ENCODE data around the gene CLEC4C. TPM values are rescaled to one million over a fixed set of nuclear protein-coding genes. Genes with fewer than 3 reads are reported as not detected.
"Not testable (repeated sequence)": the region's sequence is repeated elsewhere in the genome, so short reads cannot be mapped to it uniquely, and the experiment has no call there.

Gene CLEC4C, protein sequence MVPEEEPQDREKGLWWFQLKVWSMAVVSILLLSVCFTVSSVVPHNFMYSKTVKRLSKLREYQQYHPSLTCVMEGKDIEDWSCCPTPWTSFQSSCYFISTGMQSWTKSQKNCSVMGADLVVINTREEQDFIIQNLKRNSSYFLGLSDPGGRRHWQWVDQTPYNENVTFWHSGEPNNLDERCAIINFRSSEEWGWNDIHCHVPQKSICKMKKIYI
- total RNA-seq (2014; rRNA removed; shearing (Covaris generic)), result not detected in 2 replicates

DNA sequence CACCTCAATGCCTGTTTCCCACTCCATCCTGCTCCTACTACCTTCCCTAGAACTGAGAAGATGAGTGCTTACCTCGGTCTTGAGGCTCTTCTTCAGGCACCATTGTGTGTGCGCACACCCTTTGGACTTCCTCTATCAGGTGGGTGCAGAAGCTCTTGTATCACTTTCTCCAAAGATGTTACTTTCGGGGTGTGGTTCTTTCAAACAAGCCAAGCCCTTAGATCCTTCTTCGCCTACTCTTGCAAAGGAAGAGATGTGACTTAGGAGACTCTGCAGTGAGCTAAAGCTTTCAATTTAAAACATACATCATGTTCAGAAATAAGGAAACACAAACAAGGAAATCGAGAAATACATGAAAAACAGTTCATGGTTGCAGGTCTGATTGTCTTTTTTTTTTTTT is at the start of gene CLEC4C:
Gene CLEC4C, minus strand, starts transcription at position 130 of the 400 bp plus-strand sequence. Its CDS starts 27 bp downstream, at position 103.
- no peak for DNase-seq (ENCODE audit: low spot score)
- in situ Hi-C loops (cut with HindIII; ENCODE audit: low sequenced_read_pairs), result no loop called here

DNA sequence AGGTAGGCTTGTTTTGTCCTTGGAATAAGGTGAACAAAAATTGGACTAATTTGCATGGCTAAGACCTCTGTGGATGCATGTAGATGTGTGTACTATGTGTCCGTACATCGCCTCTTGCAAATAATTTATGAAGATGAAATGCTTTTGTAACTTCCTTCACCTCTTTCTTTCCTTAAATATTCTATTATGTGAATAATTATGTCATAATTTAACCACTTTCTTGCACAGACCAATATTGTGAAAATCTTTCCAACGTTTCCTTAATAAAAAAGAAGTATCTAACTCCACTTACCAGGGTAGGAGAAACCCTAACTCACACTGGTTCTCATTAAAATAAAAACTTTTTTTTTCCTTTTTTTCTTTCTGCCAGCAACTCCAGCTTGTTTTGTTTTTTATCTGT is 46.0 kb upstream of the CLEC4C start:
- in situ Hi-C loops (cut with HindIII; ENCODE audit: low sequenced_read_pairs), result no loop called here
- no peak for DNase-seq (ENCODE audit: low spot score)

DNA sequence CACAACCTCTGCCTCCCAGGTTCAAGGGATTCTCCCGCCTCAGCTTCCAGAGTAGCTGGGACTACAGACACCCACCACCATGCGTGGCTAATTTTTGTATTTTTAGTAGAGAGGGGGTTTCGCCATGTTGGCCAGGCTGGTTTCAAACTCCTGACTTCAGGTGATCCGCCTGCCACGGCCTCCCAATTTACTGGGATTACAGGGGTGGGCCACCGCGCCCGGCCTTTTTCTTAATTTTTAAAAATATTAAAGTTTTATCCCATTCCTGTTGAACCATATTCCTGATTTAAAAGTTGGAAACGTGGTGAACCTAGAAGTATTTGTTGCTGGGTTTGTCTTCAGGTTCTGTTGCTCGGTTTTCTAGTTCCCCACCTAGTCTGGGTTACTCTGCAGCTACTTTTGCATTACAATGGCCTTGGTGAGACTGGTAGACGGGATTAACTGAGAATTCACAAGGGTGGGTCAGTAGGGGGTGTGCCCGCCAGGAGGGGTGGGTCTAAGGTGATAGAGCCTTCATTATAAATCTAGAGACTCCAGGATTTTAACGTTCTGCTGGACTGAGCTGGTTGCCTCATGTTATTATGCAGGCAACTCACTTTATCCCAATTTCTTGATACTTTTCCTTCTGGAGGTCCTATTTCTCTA is 41.8 kb upstream of the CLEC4C start, which contains the start of gene NANOG:
Gene NANOG, plus strand, starts transcription at position 519 of the 645 bp plus-strand sequence. CDS start 213 bp downstream, outside the sequence.
- DNase-seq (ENCODE audit: low spot score); in situ Hi-C loops (cut with HindIII; ENCODE audit: low sequenced_read_pairs): not testable (repeated sequence)

DNA sequence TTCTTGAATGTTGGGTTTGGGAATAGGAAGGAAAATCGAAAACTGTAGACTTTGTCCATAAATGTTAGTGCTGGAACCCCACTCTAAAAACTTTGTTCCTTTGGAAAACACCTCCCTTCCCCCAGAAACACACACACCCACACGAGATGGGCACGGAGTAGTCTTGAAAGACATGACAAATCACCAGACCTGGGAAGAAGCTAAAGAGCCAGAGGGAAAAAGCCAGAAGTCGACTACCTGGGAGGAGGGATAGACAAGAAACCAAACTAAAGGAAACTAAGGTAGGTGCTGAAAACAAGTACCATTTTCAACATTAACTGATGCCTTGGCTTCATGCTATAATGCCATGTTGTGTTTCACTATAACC is 41.1 kb upstream of the CLEC4C start:
- in situ Hi-C loops (cut with HindIII; ENCODE audit: low sequenced_read_pairs), result no loop called here
- DNase-seq (ENCODE audit: low spot score), result no peak

DNA sequence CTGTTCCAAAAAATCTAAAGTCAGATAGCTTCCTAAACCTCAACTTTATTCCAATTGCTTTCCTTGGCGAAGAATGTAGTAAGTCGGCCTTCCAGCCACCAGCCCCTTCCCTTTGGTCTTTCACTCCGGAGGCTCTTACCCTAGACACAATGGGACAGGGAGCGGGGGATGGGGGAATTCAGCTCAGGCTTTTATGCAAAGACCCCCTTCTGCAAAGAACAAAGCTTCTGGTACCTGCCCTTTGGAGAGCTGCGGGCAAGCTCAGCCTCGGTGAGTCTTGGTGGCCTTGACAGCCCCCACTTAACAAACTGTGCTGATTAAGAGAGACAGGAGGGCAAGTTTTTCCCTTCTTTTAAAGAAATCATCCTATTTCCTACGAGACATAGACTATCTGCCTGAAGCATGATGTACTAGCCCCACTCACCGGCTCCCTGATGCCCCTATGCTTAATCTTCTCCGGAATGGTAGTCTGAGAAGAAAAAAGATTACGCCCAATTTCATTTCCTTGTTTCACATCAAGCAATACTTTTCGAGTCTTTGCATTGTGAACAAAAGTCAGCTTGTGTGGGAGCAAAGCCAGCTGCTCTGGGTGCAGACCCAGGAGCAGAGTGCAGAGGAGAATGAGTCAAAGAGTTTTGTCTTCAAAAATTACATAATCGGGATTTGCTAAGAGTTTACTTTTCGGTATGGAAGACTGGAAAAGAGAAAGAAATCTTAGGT is 40.6 kb upstream of the CLEC4C start:
- DNase-seq (ENCODE audit: low spot score), result no peak
- in situ Hi-C loops (cut with HindIII; ENCODE audit: low sequenced_read_pairs), result no loop called here

DNA sequence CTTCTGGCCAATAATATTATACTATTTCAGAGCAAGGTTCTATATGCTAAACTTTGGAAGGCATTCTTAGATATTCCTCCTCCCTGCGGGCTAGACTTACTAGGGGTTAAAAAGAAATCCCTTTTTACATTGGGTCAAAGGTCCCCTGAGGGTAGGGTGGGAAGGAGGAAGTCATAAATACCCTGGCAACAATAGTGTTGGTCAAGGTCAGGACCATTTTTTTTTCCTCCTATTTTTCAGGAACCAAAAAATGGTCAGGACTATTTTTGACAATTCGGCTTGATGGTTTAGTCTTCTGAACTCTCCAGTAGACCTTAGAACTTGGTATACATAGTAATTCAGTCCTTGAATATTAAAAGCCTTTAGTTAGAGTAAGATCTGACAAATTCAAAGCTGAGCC is 37.5 kb upstream of the CLEC4C start:
- DNase-seq (ENCODE audit: low spot score), result no peak
- in situ Hi-C loops (cut with HindIII; ENCODE audit: low sequenced_read_pairs), result no loop called here

DNA sequence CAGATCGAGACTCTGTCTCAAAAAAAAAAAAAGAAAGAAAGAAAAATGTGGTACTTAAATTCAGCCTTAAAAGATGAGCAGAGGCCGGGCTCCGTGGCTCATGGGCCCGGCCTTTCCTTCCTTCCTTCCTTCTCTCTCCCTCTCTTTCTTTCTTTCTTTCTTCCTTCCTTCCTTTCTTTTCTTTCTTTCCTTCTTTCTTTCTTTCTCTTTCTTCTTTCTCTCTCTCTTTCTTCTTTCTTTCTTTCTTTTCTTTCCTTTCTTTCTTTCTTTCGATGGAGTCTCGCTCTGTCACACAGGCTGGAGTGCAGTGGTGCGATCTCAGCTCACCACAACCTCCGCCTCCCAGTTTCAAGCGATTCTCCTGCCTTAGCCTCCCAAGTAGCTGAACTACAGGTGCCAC is 36.3 kb upstream of the CLEC4C start:
- in situ Hi-C loops (cut with HindIII; ENCODE audit: low sequenced_read_pairs); DNase-seq (ENCODE audit: low spot score): not testable (repeated sequence)

DNA sequence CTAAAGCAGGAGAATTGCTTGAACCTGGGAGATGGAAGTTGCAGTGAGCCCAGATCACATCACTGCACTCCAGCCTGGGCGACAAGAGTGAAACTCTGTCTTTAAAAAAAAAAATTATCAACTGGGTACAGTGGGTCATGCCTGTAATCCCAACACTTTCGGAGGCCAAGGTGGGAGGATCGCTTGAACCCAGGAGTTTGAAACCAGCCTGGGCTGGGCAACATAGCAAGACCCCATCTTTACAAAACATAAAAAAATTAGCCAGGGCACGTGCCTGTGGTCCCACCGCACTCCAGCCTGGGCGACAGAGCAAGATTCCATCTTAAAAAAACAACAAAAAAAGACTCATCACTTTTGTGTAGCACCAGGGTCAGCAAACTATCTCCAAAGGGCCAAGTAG is 34.9 kb upstream of the CLEC4C start:
- no peak for DNase-seq (ENCODE audit: low spot score)
- in situ Hi-C loops (cut with HindIII; ENCODE audit: low sequenced_read_pairs), result no loop called here

DNA sequence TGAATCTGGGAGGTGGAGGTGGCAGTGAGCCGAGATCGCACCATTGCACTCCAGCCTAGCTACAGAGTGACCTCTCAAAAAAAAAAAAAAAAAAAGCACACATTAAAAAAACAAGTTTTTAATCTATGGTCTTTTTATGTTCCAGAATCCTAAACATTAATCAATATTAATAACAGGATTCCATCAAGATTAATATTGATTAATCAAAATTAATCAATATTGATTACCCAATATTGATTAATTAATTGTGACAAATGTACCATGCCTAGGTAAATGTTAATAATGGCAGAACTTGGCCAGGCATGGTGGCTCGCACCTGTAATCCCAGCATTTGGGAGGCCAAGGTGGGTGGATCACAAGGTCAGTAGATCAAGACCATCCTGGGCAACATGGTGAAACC is 34.1 kb upstream of the CLEC4C start:
- in situ Hi-C loops (cut with HindIII; ENCODE audit: low sequenced_read_pairs), result no loop called here
- DNase-seq (ENCODE audit: low spot score), result no peak

DNA sequence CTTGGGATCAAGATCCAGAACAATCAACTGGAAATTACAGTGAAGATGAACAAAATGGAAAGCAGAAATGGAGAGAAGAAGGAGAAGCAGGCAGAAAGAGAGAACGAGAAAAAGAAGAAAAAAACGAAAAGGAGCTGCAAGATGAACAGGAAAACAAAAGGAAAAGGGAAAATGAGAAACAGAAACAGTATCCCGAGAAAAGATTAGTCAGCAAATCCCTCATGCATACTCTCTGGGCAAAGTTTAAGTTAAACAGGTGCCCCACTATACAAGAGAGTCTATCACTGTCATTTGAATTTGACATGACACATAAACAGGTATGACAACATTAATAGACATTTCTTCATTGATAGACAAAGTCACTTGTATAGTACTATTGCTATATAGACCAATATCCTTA is 22.8 kb upstream of the CLEC4C start:
- in situ Hi-C loops (cut with HindIII; ENCODE audit: low sequenced_read_pairs), result no loop called here
- no peak for DNase-seq (ENCODE audit: low spot score)

DNA sequence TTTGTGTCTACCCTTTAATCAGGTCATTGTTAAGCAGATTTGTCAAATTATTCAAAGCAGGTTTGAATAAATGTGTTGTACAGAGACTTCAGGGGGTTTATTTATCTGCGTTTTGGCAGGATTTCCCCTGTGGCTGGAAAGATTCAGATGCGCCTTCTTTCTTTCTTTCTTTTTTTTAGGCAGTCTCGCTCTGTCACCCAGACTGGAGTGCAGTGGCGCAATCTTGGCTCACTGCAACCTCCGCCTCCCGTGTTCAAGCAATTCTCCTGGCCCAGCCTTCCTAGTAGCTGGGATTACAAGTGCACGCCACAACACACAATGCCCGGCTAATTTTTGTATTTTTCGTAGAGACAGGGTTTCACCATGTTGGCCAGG is 11.6 kb upstream of the CLEC4C start:
- no peak for DNase-seq (ENCODE audit: low spot score)
- in situ Hi-C loops (cut with HindIII; ENCODE audit: low sequenced_read_pairs), result no loop called here

DNA sequence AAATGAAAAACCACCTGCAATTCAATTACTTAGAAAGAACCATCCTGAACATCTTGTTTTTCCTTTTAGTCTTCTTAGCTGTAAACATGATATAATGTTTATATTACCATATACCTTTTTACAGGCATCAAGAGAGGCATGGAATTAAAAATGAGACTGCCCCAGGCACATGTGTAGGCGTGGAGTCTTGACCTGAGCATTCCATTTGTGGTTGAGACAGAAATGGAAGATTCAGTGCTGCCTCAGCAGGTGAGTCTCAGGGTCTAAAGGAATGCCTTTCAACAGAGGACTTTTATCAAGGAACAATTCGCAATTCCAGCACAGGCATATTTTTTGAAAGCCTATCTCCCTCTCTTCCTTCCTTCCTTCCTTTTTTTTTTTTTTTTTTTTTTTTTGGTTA is 9.8 kb upstream of the CLEC4C start:
- in situ Hi-C loops (cut with HindIII; ENCODE audit: low sequenced_read_pairs), result no loop called here
- no peak for DNase-seq (ENCODE audit: low spot score)

DNA sequence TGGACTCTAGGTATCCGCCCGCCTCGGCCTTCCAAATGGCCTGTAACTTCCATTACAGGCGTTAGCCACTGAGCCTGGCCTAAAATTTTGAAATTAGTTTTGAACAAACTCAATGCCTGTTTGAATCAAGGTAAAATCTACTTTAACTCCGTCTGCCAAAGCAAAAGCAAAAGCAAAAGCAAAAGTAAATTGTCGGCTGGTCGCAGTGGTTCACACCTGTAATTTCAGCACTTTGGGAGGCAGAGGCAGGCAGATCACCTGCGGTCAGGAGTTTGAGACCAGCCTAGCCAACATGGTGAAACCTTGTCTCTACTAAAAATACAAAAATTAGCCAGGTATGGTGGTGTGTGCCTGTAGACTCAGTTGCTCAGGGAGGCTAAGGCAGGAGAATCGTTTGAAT is 8.5 kb upstream of the CLEC4C start:
- in situ Hi-C loops (cut with HindIII; ENCODE audit: low sequenced_read_pairs); DNase-seq (ENCODE audit: low spot score): not testable (repeated sequence)

DNA sequence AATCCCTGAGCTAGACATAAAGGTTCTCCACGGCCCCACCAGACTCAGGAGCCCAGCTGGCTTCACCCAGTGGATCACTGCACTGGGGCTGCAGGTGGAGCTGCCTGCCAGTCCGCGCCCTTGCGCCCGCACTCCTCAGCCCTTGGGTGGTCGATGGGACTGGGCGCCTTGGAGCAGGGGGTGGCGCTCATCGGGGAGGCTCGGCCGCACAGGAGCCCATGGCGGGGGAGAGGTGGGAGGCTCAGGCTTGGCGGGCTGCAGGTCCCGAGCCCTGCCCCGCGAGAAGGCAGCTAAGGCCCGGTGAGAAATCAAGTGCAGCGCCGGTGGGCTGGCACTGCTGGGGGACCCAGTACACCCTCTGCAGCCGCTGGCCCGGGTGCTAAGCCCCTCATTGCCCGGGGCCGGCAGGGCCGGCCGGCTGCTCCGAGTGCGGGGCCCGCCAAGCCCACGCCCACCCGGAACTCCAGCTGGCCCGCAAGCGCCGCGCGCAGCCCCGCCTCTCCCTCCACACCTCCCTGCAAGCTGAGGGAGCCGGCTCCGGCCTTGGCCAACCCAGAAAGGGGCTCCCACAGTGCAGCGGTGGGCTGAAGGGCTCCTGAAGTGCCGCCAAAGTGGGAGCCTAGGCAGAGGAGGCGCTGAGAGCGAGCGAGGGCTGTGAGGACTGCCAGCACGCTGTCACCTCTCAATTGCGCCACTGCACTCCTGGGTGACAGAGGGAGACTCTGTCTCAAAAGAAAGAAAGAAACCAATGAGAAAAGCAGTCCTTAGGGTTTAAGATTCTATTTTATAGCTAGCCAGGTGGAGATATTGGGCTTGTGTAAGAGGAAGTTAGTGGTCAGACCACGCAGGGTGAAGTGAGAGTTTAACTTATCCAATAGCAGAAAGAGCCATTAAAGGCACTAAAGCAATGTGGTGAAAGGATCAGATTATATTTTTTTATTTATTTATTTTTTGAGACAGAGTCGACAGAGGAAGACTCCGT is 5.1 kb upstream of the CLEC4C start:
- DNase-seq (ENCODE audit: low spot score), result not testable (repeated sequence)

DNA sequence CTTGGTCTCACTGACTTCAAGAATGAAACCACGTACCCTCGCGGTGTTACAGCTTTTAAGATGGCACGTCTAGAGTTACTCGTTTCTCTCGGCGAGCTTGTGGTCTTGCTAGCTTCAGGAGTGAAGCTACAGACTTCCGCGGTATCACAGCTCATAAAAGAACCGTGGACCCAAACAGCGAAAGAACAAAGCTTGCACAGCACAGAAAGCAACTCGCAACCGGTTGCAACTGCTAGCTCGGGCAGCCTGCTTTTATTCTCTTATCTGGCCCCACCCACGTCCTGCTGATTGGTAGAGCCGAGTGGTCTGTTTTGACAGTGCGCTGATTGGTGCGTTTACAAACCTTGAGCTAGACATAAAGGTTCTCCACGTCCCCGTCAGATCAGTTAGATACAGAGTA is 4.2 kb upstream of the CLEC4C start:
- DNase-seq (ENCODE audit: low spot score), result no peak
- in situ Hi-C loops (cut with HindIII; ENCODE audit: low sequenced_read_pairs), result no loop called here

More for the DNA sequence above, 5.1 kb upstream of the CLEC4C start:
- in situ Hi-C loops (cut with HindIII; ENCODE audit: low sequenced_read_pairs), result not testable (repeated sequence)

DNA sequence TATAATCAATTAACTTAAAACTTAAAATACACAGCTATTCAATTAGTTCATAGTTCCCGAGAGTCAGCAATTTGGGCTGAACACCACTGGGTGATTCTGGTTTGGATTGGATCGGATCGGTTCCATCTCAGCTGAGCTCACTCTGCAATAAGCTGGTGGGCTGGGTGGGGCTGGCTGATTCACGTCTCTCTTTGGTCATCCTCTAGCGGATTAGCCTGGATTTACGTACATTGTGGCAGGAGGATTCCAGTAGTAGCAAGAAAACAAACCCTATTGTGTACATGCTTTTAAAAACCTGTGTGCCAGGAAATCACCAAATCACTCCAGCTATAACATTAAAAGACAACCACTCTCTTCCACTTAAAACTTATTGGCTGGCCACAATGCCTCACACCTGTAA is 3.2 kb upstream of the CLEC4C start:
- DNase-seq (ENCODE audit: low spot score), result no peak

DNA sequence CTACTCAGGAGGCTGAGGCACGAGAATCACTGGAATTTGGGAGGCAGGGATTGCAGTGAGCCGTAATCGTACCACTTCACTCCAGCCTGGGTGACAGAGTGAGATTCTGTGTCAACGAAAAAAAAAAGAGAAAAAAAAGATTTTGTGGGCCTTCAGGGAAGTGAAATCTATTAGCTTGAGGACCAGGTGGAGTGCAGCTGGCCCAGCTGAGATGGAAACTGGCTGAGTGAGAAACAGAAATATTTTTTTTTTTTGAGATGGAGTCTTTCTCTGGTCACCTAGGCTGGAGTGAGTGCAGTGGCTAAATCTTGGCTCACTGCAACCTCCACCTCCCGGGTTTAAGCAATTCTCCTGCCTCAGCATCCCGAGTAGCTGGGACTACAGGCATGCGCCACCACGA is 2.3 kb upstream of the CLEC4C start:
- no peak for DNase-seq (ENCODE audit: low spot score)
- in situ Hi-C loops (cut with HindIII; ENCODE audit: low sequenced_read_pairs), result no loop called here

More for the DNA sequence above, 3.2 kb upstream of the CLEC4C start:
- in situ Hi-C loops (cut with HindIII; ENCODE audit: low sequenced_read_pairs), result no loop called here

DNA sequence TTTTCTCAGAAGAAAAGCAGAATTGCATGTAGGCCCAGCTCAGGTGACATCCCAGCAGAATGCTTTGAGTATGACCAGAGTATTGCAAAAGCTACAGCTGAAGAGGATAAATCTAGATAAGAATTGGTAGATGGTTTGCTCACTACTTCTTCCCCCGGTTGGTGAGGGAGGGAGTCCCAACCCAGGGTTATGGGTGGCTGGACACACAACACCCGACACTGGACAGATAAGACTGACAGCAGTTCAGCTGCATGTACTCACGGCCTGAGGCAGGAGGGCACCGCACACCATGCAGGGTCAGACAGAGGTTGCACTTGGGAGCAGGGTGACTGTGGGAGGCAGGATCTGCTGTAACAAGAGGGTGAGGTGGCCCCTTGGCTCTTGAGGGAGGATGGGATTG is 1.7 kb upstream of the CLEC4C start:
- no peak for DNase-seq (ENCODE audit: low spot score)
- in situ Hi-C loops (cut with HindIII; ENCODE audit: low sequenced_read_pairs), result no loop called here

DNA sequence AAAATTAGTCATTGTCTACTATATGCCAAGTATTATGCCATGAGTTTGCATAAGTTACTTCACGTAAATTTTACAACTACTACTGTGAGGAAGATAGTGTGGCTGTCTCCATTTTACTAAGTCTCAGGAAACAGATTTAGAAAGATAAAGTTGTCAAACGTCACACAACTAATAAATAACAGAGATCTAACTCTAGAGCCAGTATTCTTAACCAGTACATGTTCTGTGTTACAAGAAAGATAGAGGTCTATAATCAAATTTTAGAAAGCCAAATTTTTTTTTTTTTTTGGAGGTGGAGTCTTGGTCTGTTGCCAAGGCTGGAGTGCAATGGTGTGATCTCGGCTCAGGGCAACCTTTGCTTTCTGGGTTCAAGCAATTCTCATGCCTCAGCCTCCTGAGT is 14.2 kb downstream of the CLEC4C start:
- no peak for DNase-seq (ENCODE audit: low spot score)
- in situ Hi-C loops (cut with HindIII; ENCODE audit: low sequenced_read_pairs), result no loop called here

All from G401 (cell line).